HEK293 (cell line): Measurements from ENCODE around the gene DNAJC30.

Experiments used
- CTCF ChIP-seq: fragments of 450-650 bp; formaldehyde crosslinking; IDR thresholded peaks from 2 replicates; pipeline ENCODE4 v1.5.1; 2016; ENCODE audit warnings: missing biosample characterization, missing genetic modification characterization
- PRDM1 ChIP-seq: fragments of 450-650 bp; formaldehyde crosslinking; IDR thresholded peaks from 2 replicates; pipeline ENCODE4; 2016; ENCODE audit warnings: missing biosample characterization, missing genetic modification characterization
- ZBTB8A ChIP-seq: fragments of 450-650 bp; formaldehyde crosslinking; IDR thresholded peaks from 2 replicates; pipeline ENCODE4 v1.5.1; 2016; ENCODE audit warnings: missing biosample characterization, missing genetic modification characterization
- ZNF155 ChIP-seq: fragments of 450-650 bp; formaldehyde crosslinking; IDR thresholded peaks from 2 replicates; pipeline ENCODE4 v1.5.1; 2016; ENCODE audit warnings: missing biosample characterization, missing genetic modification characterization
- ZNF174 ChIP-seq: fragments of 450-650 bp; formaldehyde crosslinking; IDR thresholded peaks from 2 replicates; pipeline ENCODE4 v1.5.0; 2017; ENCODE audit warnings: missing biosample characterization, mild to moderate bottlenecking, missing genetic modification characterization
- ZNF24 ChIP-seq: fragments of 450-650 bp; formaldehyde crosslinking; IDR thresholded peaks from 2 replicates; pipeline ENCODE4 v1.5.1; 2016; ENCODE audit warnings: missing biosample characterization, missing genetic modification characterization
- ZNF654 ChIP-seq: fragments of 450-650 bp; formaldehyde crosslinking; IDR thresholded peaks from 2 replicates; pipeline ENCODE4 v1.5.1; 2016; ENCODE audit warnings: low read depth, missing biosample characterization, missing genetic modification characterization

DNA sequence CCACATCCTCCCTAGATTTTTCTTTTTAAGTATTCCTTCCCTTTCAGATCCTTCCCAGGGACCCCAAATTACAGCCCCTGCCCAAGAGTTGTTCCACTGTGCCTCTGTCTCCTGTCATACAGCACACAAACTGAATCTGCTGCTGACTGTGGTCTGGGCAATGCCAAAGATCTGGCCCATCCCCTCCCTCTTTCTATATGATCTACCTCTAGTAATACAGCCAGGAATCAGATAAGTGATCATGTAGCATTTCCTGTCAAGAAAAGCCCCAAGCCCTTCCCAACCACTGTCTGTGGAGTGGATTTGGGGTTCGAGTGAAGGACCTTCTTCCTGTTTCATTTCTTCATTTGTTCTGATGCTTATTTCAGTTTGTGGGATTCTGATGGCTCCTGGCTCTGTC lies 29.5 kb upstream of the DNAJC30 start:
- TF ChIP-seq ZNF174 (tag by site-specific recombination): no peak
- TF ChIP-seq CTCF (tag by site-specific recombination): no peak
- TF ChIP-seq ZNF24: no peak
- TF ChIP-seq ZNF155 (tag by site-specific recombination): no peak
- TF ChIP-seq ZNF654 (tag by site-specific recombination): no peak
- TF ChIP-seq ZBTB8A (tag by site-specific recombination): no peak
- no peak for TF ChIP-seq PRDM1
